CD14-positive monocyte (primary cell): Measurements from ENCODE around the gene ZNF133. TPM values are rescaled to one million over a fixed set of nuclear protein-coding genes. Genes with fewer than 3 reads are reported as not detected.

Source experiments
- DNase-seq, 3 donors: peaks; one replicate each; pipeline ENCODE4 v3.0.0-alpha.2; 2011 to 2022
- H2AFZ ChIP-seq: 2 replicates; pipeline ENCODE4 v1.6.0; 2012; ENCODE audit warnings: mild to moderate bottlenecking, low read depth, low read length, inconsistent platforms; ENCODE audit not compliant: insufficient read depth, poor library complexity, severe bottlenecking
- H3K27ac ChIP-seq, 2 donors: 1 replicate in 1 of 2; 2 replicates in 1 of 2; pipeline ENCODE4 v1.5.1; 2012 to 2013; ENCODE audit warnings: low read length in 2 of 2, control low read depth in 1 of 2, inconsistent platforms in 1 of 2, low read depth in 1 of 2, mild to moderate bottlenecking in 1 of 2
- H3K27me3 ChIP-seq, 2 donors: one replicate each; pipeline versions ENCODE4 v1.6.0 to v1.6.1; 2011 to 2013; ENCODE audit warnings: low read length in 2 of 2; ENCODE audit not compliant: control insufficient read depth in 2 of 2, insufficient read depth in 2 of 2
- H3K36me3 ChIP-seq, 2 donors: replicated peaks in 1 of 2; 1 replicate in 1 of 2; 2 replicates in 1 of 2; pipeline versions ENCODE4 v1.5.1 to v1.6.1; 2012 to 2013; ENCODE audit warnings: low read length in 2 of 2, control low read depth in 1 of 2, inconsistent platforms in 1 of 2, mild to moderate bottlenecking in 1 of 2; ENCODE audit not compliant: insufficient read depth in 2 of 2, control insufficient read depth in 1 of 2
- H3K4me1 ChIP-seq, 2 donors: 1 replicate in 1 of 2; 2 replicates in 1 of 2; pipeline versions ENCODE4 v1.5.1 to v1.6.1; 2012 to 2013; ENCODE audit warnings: low read length in 2 of 2, control low read depth in 1 of 2, inconsistent platforms in 1 of 2, mild to moderate bottlenecking in 1 of 2, moderate library complexity in 1 of 2; ENCODE audit not compliant: insufficient read depth in 2 of 2, control insufficient read depth in 1 of 2
- H3K4me2 ChIP-seq: replicated peaks from 2 replicates; pipeline ENCODE3; 2012; ENCODE audit warnings: low read length, moderate library complexity, mild to moderate bottlenecking; ENCODE audit not compliant: poor library complexity, severe bottlenecking; ENCODE audit errors: extremely low read depth
- H3K4me3 ChIP-seq, 3 experiments: fragments of 200-600 bp in 1 of 3; sonication (generic) in 1 of 3; replicated peaks in 1 of 3; 1 replicate in 2 of 3; 2 replicates in 1 of 3; pipeline ENCODE4 v1.5.1; 2011 to 2013; ENCODE audit warnings: low read length in 3 of 3, mild to moderate bottlenecking in 3 of 3, control low read depth in 2 of 3, low read depth in 2 of 3, inconsistent platforms in 1 of 3, moderate library complexity in 1 of 3
- H3K79me2 ChIP-seq: 2 replicates; pipeline ENCODE4 v1.6.0; 2012; ENCODE audit warnings: mild to moderate bottlenecking, control low read depth, inconsistent platforms, low read length, moderate library complexity; ENCODE audit not compliant: insufficient read depth
- H3K9ac ChIP-seq: 2 replicates; pipeline ENCODE4 v1.6.0; 2017; ENCODE audit warnings: low read length, mild to moderate bottlenecking; ENCODE audit not compliant: insufficient read depth, poor library complexity, severe bottlenecking
- H3K9me3 ChIP-seq, 2 donors: replicated peaks in 1 of 2; 1 replicate in 1 of 2; 2 replicates in 1 of 2; pipeline versions ENCODE4 v1.5.1 to v1.6.1; 2012 to 2013; ENCODE audit warnings: low read length in 2 of 2, control low read depth in 1 of 2; ENCODE audit not compliant: control insufficient read depth in 1 of 2, insufficient read depth in 1 of 2
- H4K20me1 ChIP-seq: 2 replicates; pipeline ENCODE4 v1.6.0; 2012; ENCODE audit warnings: mild to moderate bottlenecking, low read length, control low read depth, moderate library complexity; ENCODE audit not compliant: insufficient read depth
- H3K27ac Mint-ChIP-seq, 7 donors: one replicate each; pipeline ENCODE4 v1.8.0; 2020; ENCODE audit warnings: mild to moderate bottlenecking in 7 of 7, mixed read lengths in 7 of 7, moderate library complexity in 6 of 7, inconsistent platforms in 2 of 7
- H3K27me3 Mint-ChIP-seq, 3 donors: one replicate each; pipeline ENCODE4 v1.8.0; 2021 to 2022; ENCODE audit warnings: low read depth in 3 of 3, mild to moderate bottlenecking in 3 of 3, mixed read lengths in 3 of 3, moderate library complexity in 3 of 3, inconsistent platforms in 1 of 3
- H3K36me3 Mint-ChIP-seq, 2 donors: one replicate each; pipeline ENCODE4 v1.8.0; 2020; ENCODE audit warnings: mixed read lengths in 2 of 2, inconsistent platforms in 1 of 2, mild to moderate bottlenecking in 1 of 2
- H3K4me1 Mint-ChIP-seq: one replicate; pipeline ENCODE4 v1.8.0; 2020; ENCODE audit warnings: mild to moderate bottlenecking, mixed read lengths
- H3K4me3 Mint-ChIP-seq, 2 donors: one replicate each; pipeline ENCODE4 v1.8.0; 2020; ENCODE audit warnings: mild to moderate bottlenecking in 2 of 2, mixed read lengths in 2 of 2, moderate library complexity in 1 of 2
- H3K9me3 Mint-ChIP-seq, 7 donors: one replicate each; pipeline ENCODE4 v1.8.0; 2020 to 2022; ENCODE audit warnings: mixed read lengths in 7 of 7, mild to moderate bottlenecking in 6 of 7, moderate library complexity in 6 of 7, inconsistent platforms in 2 of 7
- WGBS: methylation state at CpG from one replicate; pipeline ENCODE4 v1.1.5; 2013; ENCODE audit warnings: missing lambda C conversion rate; ENCODE audit not compliant: insufficient coverage; 5-methylcytosine and 5-hydroxymethylcytosine counted together
- intact Hi-C, 2 donors: fragments of 100-400 bp; cut with micrococcal nuclease; formaldehyde crosslinking; loops; one replicate each; pipeline versions ENCODE4 v1.15.0 to v1.15.1; 2023
- polyA minus RNA-seq: library from RNA; depleted of rRNA, polyadenylated mRNA; stranded (reverse); fragments of >200 nt; gene quantifications from 2 replicates; pipeline ENCODE4 v1.2.3, GENCODE V29; 2012
- polyA plus RNA-seq, 3 donors: library from polyadenylated mRNA; depleted of rRNA in 1 of 3; unstranded in 2 of 3; stranded (reverse) in 1 of 3; fragments of 300-500 nt in 2 of 3; fragments of >200 nt in 1 of 3; fragmentation: Illumina TruSeq in 2 of 3; gene quantifications; 1 replicate in 2 of 3; 2 replicates in 1 of 3; pipeline ENCODE4 v1.2.3, GENCODE V29; 2012 to 2021
- total RNA-seq, 12 experiments: library from RNA in 1 of 12; stranded (reverse) in 1 of 12; fragments of 120-200 nt in 1 of 12; gene quantifications; one replicate each; pipeline ENCODE4 v1.2.4 and lab custom pipeline; 2013 to 2026; ENCODE audit warnings: mixed read lengths in 6 of 12, inconsistent platforms in 1 of 12
- TF ChIP-seq, protein P1 (sequence below): fragments of 200-600 bp; IDR thresholded peaks from one replicate; pipeline ENCODE4 v1.8.0; 2022; ENCODE audit warnings: antibody characterized with exemption, mild to moderate bottlenecking

Gene ZNF133
- 8.7 TPM for total RNA-seq (2013)
- polyA plus RNA-seq = 1 to 10 TPM; 1.7 to 9.7 (median 3.4) TPM
- polyA minus RNA-seq = 3.6 and 4.1 TPM in 2 replicates
- 0.84 to 6.2 (median 2.6) reads per million in 11 experiments for total RNA-seq (lab: John Stamatoyannopoulos, UW)

DNA sequence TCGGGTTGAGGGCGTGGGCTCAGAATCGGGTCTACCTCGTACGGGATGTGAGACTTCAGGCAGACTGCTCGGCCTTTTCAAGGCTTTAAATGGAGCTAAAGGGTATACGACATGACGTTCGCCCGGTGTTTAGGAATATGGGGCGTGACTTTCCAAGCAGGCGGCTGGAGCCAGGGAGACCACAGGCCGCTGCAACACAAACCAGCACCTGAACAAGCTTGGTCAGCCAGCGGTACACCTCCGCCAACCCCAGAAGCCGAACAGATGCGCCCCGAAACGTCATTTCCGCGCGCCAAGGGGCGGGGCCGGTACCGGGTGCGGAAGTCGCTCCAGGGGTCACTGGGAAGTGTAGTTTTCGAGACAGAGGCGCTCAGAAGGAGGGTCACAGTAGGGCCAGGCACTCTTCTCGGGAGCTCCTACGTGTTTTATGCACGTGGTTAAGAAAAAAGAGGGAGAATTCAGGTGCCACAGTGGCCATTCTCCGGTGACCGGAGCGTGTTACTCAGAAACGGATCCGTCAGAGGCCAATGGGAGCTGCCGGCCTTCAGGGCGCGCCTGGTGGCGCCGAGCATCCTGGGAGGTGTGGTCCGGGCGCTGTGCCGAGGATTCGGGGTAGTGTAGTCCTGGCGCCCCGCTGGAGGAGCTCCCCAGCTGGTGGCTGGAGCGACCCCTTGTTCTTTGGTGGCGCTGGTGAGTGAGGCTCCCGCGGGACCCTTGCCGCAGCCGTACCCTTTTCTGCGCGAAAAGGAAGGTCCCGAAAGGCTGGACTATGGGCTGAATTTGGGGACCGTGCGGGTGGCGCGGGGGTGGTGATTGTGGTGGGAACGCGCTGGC is at the start of gene ZNF133:
Gene ZNF133 (plus strand): TSS at position 613 of the 834 bp plus-strand sequence. CDS start 17,160 bp downstream, outside the sequence.
- DNase-seq = peak; percentile 83 to 91 (median 89)
- Histone ChIP-seq H3K4me1 (peaks cover 11 to 16% of the 10 kb centered on the region in 2 donors), H3K27me3 (peaks cover 2 to 7% of the 10 kb centered on the region in 2 donors), H3K27ac (peak within 1 kb of the TSS; percentile 74 to 98), H3K4me3 (peak within 1 kb of the TSS; percentile 71 to 89 (median 86)), H4K20me1 (no peaks in the 10 kb centered on the region), H2AFZ (peak within 1 kb of the TSS; percentile 94), H3K9me3 (peaks cover 9 to 25% of the 10 kb centered on the region in 2 donors), H3K36me3 (peaks cover 0 to 17% of the 10 kb centered on the region in 2 donors), H3K79me2 (peaks cover 21% of the 10 kb centered on the region), H3K4me2 (peak within 1 kb of the TSS; percentile 88), H3K9ac (peak within 1 kb of the TSS; percentile 90)
- Mint-ChIP-seq H3K4me3 (peak within 1 kb of the TSS; percentile 96 to 98), H3K36me3 (peaks cover 22% of the 10 kb centered on the region in 2 donors), H3K4me1 (peaks cover 16% of the 10 kb centered on the region), H3K27me3 (peaks cover 4 to 12% (median 9%) of the 10 kb centered on the region in 3 donors), H3K27ac (peak within 1 kb of the TSS; percentile 95 to 100 (median 99)), H3K9me3 (peaks cover 18 to 30% (median 25%) of the 10 kb centered on the region in 7 donors)
- TF ChIP-seq, protein P1, sequence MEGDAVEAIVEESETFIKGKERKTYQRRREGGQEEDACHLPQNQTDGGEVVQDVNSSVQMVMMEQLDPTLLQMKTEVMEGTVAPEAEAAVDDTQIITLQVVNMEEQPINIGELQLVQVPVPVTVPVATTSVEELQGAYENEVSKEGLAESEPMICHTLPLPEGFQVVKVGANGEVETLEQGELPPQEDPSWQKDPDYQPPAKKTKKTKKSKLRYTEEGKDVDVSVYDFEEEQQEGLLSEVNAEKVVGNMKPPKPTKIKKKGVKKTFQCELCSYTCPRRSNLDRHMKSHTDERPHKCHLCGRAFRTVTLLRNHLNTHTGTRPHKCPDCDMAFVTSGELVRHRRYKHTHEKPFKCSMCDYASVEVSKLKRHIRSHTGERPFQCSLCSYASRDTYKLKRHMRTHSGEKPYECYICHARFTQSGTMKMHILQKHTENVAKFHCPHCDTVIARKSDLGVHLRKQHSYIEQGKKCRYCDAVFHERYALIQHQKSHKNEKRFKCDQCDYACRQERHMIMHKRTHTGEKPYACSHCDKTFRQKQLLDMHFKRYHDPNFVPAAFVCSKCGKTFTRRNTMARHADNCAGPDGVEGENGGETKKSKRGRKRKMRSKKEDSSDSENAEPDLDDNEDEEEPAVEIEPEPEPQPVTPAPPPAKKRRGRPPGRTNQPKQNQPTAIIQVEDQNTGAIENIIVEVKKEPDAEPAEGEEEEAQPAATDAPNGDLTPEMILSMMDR = no peak
- intact Hi-C loops = loop anchor here (2.0 to 10.0 kb wide), 8 partner anchors 151 to 504 kb away; partner anchors contain the start of genes DTD1 (in 2 of the 2), KAT14 (in 2 of the 2), PET117 (in 2 of the 2) and DZANK1 (in 1 of the 2)
- WGBS = under 1% methylated on average over 57 of the region's 63 CpGs

DNA sequence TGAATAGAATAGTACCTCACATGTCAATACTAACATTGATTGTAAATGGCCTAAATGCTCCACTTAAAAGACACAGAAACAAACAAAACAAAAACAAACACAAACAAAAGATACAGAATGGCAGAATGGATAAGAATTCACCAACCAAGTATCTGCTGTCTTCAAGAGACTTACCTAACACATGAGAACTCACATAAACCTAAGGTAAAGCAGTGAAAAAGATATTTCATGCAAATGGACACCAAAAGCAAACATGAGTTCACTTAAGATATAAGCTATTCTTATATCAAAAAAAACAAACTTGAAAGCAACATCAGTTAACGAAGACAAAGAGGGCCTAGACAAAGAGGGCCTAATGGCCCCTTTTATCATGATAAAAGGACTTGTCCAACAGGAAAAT is 47.3 kb upstream of the ZNF133 start:
- intact Hi-C loops = no loop called here
- Histone ChIP-seq H3K79me2 (no peaks in the 10 kb centered on the region), H3K4me1 (no peaks in the 10 kb centered on the region), H2AFZ (no peak overlapping the region), H3K9me3 (no peaks in the 10 kb centered on the region), H3K9ac (no peak overlapping the region), H3K4me3 (no peak overlapping the region), H4K20me1 (no peaks in the 10 kb centered on the region), H3K36me3 (no peaks in the 10 kb centered on the region), H3K4me2 (no peak overlapping the region), H3K27ac (no peak overlapping the region), H3K27me3 (no peaks in the 10 kb centered on the region)
- TF ChIP-seq, protein P1 = no peak
- no peaks in the 10 kb centered on the region for H3K36me3 Mint-ChIP-seq
- H3K9me3 Mint-ChIP-seq = peaks cover 4 to 18% (median 9%) of the 10 kb centered on the region in 7 donors
- DNase-seq = no peak
- H3K27me3 Mint-ChIP-seq = peaks cover 5 to 15% (median 9%) of the 10 kb centered on the region in 3 donors
- H3K4me3 Mint-ChIP-seq = no peak overlapping the region
- H3K4me1 Mint-ChIP-seq = no peaks in the 10 kb centered on the region
- H3K27ac Mint-ChIP-seq = no peak overlapping the region
- 80% methylated on average over 1 of the region's 1 CpG for WGBS
